Glutamatergic neuron (in vitro differentiated cells): ENCODE data around the gene ASIC2. TPM values are rescaled to one million over a fixed set of nuclear protein-coding genes. Genes with fewer than 3 reads are reported as not detected.

Experiments used
- DNase-seq: peaks from one replicate; pipeline ENCODE4 v3.0.0; 2022
- H3K27ac Mint-ChIP-seq: one replicate; pipeline ENCODE4 v1.8.0; 2020; ENCODE audit warnings: mild to moderate bottlenecking, mixed read lengths, inconsistent platforms; ENCODE audit not compliant: unreplicated experiment
- H3K27me3 Mint-ChIP-seq: one replicate; pipeline ENCODE4 v1.8.0; 2020; ENCODE audit warnings: mild to moderate bottlenecking, moderate library complexity, mixed read lengths, inconsistent platforms; ENCODE audit not compliant: unreplicated experiment
- H3K36me3 Mint-ChIP-seq: one replicate; pipeline ENCODE4 v1.8.0; 2020; ENCODE audit warnings: mild to moderate bottlenecking, mixed read lengths, inconsistent platforms; ENCODE audit not compliant: unreplicated experiment
- H3K4me1 Mint-ChIP-seq: one replicate; pipeline ENCODE4 v1.8.0; 2020; ENCODE audit warnings: mild to moderate bottlenecking, low read depth, mixed read lengths, inconsistent platforms; ENCODE audit not compliant: unreplicated experiment
- H3K4me3 Mint-ChIP-seq: one replicate; pipeline ENCODE4 v1.8.0; 2020; ENCODE audit warnings: mild to moderate bottlenecking, mixed read lengths, inconsistent platforms; ENCODE audit not compliant: unreplicated experiment
- H3K9me3 Mint-ChIP-seq: one replicate; pipeline ENCODE4 v1.8.0; 2020; ENCODE audit warnings: mild to moderate bottlenecking, moderate library complexity, mixed read lengths, inconsistent platforms; ENCODE audit not compliant: unreplicated experiment
- CTCF ChIP-seq: fragments of 200-600 bp; sonication (generic); IDR thresholded peaks from one replicate; pipeline ENCODE4 v1.5.0; 2021; ENCODE audit not compliant: partially characterized antibody, unreplicated experiment
- total RNA-seq: library from RNA; stranded (reverse); fragmentation: NEBNext Ultra II Directional; extraction: Animal tissue kit (Norgen Biotek cat#: 25700); gene quantifications from one replicate; pipeline ENCODE4 v1.2.1, GENCODE V29; 2021; ENCODE audit not compliant: unreplicated experiment

The ASIC2 gene
- total RNA-seq, 1 donor from 2014 or later, result 0.74 TPM

- TF ChIP-seq CTCF, result no peak
- H3K9me3 Mint-ChIP-seq, result no peaks in the 10 kb centered on the region
- H3K4me3 Mint-ChIP-seq, result no peak overlapping the region
- H3K36me3 Mint-ChIP-seq, result no peaks in the 10 kb centered on the region
- H3K4me1 Mint-ChIP-seq, result no peaks in the 10 kb centered on the region
- no peak for DNase-seq
- H3K27me3 Mint-ChIP-seq, result peaks cover 5% of the 10 kb centered on the region
- no peak overlapping the region for H3K27ac Mint-ChIP-seq
These were observed 168.1 kb downstream of the ASIC2 start for GRCh38 chr17:33124871-33125551.

- H3K27me3 Mint-ChIP-seq, result peaks cover 5% of the 10 kb centered on the region
- no peak overlapping the region for H3K27ac Mint-ChIP-seq
- no peaks in the 10 kb centered on the region for H3K9me3 Mint-ChIP-seq
- H3K36me3 Mint-ChIP-seq, result no peaks in the 10 kb centered on the region
- no peak for DNase-seq
- TF ChIP-seq CTCF, result no peak
- H3K4me3 Mint-ChIP-seq, result no peak overlapping the region
- no peaks in the 10 kb centered on the region for H3K4me1 Mint-ChIP-seq
These were observed 168.9 kb downstream of the ASIC2 start for GRCh38 chr17:33124185-33124584.

GRCh38 chr17:33121756-33122155, 171.3 kb downstream of the ASIC2 start:
- TF ChIP-seq CTCF, result no peak
- H3K9me3 Mint-ChIP-seq, result no peaks in the 10 kb centered on the region
- H3K4me3 Mint-ChIP-seq, result no peak overlapping the region
- H3K4me1 Mint-ChIP-seq, result no peaks in the 10 kb centered on the region
- no peak for DNase-seq
- peaks cover 5% of the 10 kb centered on the region for H3K27me3 Mint-ChIP-seq
- H3K36me3 Mint-ChIP-seq, result no peaks in the 10 kb centered on the region
- no peak overlapping the region for H3K27ac Mint-ChIP-seq

- Mint-ChIP-seq H3K4me1 (no peaks in the 10 kb centered on the region), H3K9me3 (no peaks in the 10 kb centered on the region), H3K4me3 (no peak overlapping the region), H3K27ac (no peak overlapping the region), H3K27me3 (peaks cover 5% of the 10 kb centered on the region), H3K36me3 (no peaks in the 10 kb centered on the region)
- TF ChIP-seq CTCF, result no peak
- DNase-seq, result no peak
These were observed 171.8 kb downstream of the ASIC2 start for GRCh38 chr17:33121272-33121671.

GRCh38 chr17:33120103-33120502, 173.0 kb downstream of the ASIC2 start:
- no peak for DNase-seq
- H3K4me1 Mint-ChIP-seq, result no peaks in the 10 kb centered on the region
- no peak overlapping the region for H3K27ac Mint-ChIP-seq
- H3K4me3 Mint-ChIP-seq, result no peak overlapping the region
- peaks cover 5% of the 10 kb centered on the region for H3K27me3 Mint-ChIP-seq
- no peaks in the 10 kb centered on the region for H3K9me3 Mint-ChIP-seq
- no peaks in the 10 kb centered on the region for H3K36me3 Mint-ChIP-seq
- no peak for TF ChIP-seq CTCF
